ENCODE measurements around the gene MAPK6. TPM values are rescaled to one million over a fixed set of nuclear protein-coding genes. Genes with fewer than 3 reads are reported as not detected.

MAPK6 gene
- total RNA-seq, 4 donors from 2014 or later, result 30.3 to 69.4 (median 42.0) TPM

GRCh38 chr15:52083603-52084002 lies 64.6 kb downstream of the MAPK6 start:
- DNase-seq, result no peak
- TF ChIP-seq POLR2A (IDR thresholded peaks at IDR 0.05), result no peak
- no peak for TF ChIP-seq CTCF (IDR thresholded peaks at IDR 0.05)
- no peak for TF ChIP-seq POLR2AphosphoS5 (IDR thresholded peaks at IDR 0.05)
- no peak for TF ChIP-seq EP300 (IDR thresholded peaks at IDR 0.05; ENCODE audit: low read depth)
- no peak overlapping the region for H3K4me3 ChIP-seq
- no peak overlapping the region for H3K27ac ChIP-seq
- no peaks in the 10 kb centered on the region for H3K36me3 ChIP-seq
- WGBS, 2 donors (ENCODE audit: low coverage in 1 of 2), result 35 to 37% methylated on average over 4 of the region's 4 CpGs
- intact Hi-C loops (cut with DNase I; ENCODE audit: low total_unique reads) (no loop called here), in situ Hi-C loops (cut with MboI; ENCODE audit: low pct_ligation_motif_present in 1 of 4, low pct_unique_long_range_greater_than_20kb in 1 of 4, low sequenced_read_pairs in 3 of 4) (no loop called here)
- peaks cover 9 to 12% of the 10 kb centered on the region in 2 donors for H3K9me3 ChIP-seq
- H3K4me1 ChIP-seq, result peaks cover 0 to 17% (median 3%) of the 10 kb centered on the region in 4 donors
- no peaks in the 10 kb centered on the region for H3K27me3 ChIP-seq

GRCh38 chr15:52085299-52085698 lies 66.3 kb downstream of the MAPK6 start:
- peaks cover 0 to 11% (median 0%) of the 10 kb centered on the region in 4 donors for H3K4me1 ChIP-seq
- intact Hi-C loops (cut with DNase I; ENCODE audit: low total_unique reads) (no loop called here), in situ Hi-C loops (cut with MboI; ENCODE audit: low pct_ligation_motif_present in 1 of 4, low pct_unique_long_range_greater_than_20kb in 1 of 4, low sequenced_read_pairs in 3 of 4) (no loop called here)
- no peaks in the 10 kb centered on the region for H3K36me3 ChIP-seq
- H3K27ac ChIP-seq, result no peak overlapping the region
- H3K27me3 ChIP-seq, result no peaks in the 10 kb centered on the region
- H3K4me3 ChIP-seq, result no peak overlapping the region
- peaks cover 16 to 17% of the 10 kb centered on the region in 2 donors for H3K9me3 ChIP-seq
- TF ChIP-seq EP300 (IDR thresholded peaks at IDR 0.05; ENCODE audit: low read depth) (no peak), POLR2AphosphoS5 (IDR thresholded peaks at IDR 0.05) (no peak), POLR2A (IDR thresholded peaks at IDR 0.05) (no peak), CTCF (IDR thresholded peaks at IDR 0.05) (no peak)
- no peak for DNase-seq

GRCh38 chr15:52086011-52086786 lies 67.2 kb downstream of the MAPK6 start:
- intact Hi-C loops (cut with DNase I; ENCODE audit: low total_unique reads), result no loop called here
- TF ChIP-seq POLR2A (IDR thresholded peaks at IDR 0.05), result no peak
- TF ChIP-seq POLR2AphosphoS5 (IDR thresholded peaks at IDR 0.05), result no peak
- no peak for TF ChIP-seq EP300 (IDR thresholded peaks at IDR 0.05; ENCODE audit: low read depth)
- TF ChIP-seq CTCF (IDR thresholded peaks at IDR 0.05), result no peak
- Histone ChIP-seq H3K4me1 (peaks cover 0 to 11% (median 0%) of the 10 kb centered on the region in 4 donors), H3K27ac (no peak overlapping the region), H3K36me3 (no peaks in the 10 kb centered on the region), H3K9me3 (peaks cover 16 to 20% of the 10 kb centered on the region in 2 donors), H3K4me3 (no peak overlapping the region), H3K27me3 (no peaks in the 10 kb centered on the region)
- in situ Hi-C loops (cut with MboI; ENCODE audit: low pct_ligation_motif_present in 1 of 4, low pct_unique_long_range_greater_than_20kb in 1 of 4, low sequenced_read_pairs in 3 of 4), result no loop called here
- 82 to 100% methylated on average over 2 to 5 of the region's 5 CpGs for WGBS, 2 donors (ENCODE audit: low coverage in 1 of 2)
- DNase-seq, result no peak

DNA sequence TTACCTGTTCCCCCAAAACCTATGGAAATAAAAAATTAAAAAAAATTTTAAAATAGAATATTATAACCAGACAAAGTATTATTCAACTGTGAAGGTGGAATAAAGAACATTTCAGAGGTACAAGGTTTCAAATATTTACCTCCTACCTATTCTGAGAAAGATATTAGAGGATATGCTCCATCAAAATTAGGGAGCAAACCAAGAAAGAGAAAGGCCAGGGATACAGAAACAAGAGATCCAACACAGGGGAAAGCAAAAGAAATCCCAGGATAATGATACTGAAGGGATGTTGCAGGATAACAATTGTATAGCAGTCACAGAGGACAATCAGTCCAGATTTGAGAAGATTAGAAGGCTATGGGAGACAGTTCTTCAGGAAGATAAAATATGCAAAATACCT lies 71.2 kb downstream of the MAPK6 start:
- H3K27me3 ChIP-seq, result no peaks in the 10 kb centered on the region
- peaks cover 0 to 27% (median 18%) of the 10 kb centered on the region in 4 donors for H3K4me1 ChIP-seq
- in situ Hi-C loops (cut with MboI; ENCODE audit: low pct_ligation_motif_present in 1 of 4, low pct_unique_long_range_greater_than_20kb in 1 of 4, low sequenced_read_pairs in 3 of 4), result no loop called here
- H3K36me3 ChIP-seq, result no peaks in the 10 kb centered on the region
- no peak overlapping the region for H3K4me3 ChIP-seq
- no peak overlapping the region for H3K27ac ChIP-seq
- H3K9me3 ChIP-seq, result peaks cover 16 to 20% of the 10 kb centered on the region in 2 donors
- intact Hi-C loops (cut with DNase I; ENCODE audit: low total_unique reads), result no loop called here
- DNase-seq, result no peak
- TF ChIP-seq EP300 (IDR thresholded peaks at IDR 0.05; ENCODE audit: low read depth) (no peak), POLR2A (IDR thresholded peaks at IDR 0.05) (no peak), POLR2AphosphoS5 (IDR thresholded peaks at IDR 0.05) (no peak), CTCF (IDR thresholded peaks at IDR 0.05) (no peak)

All from transverse colon (tissue), 4 donors.